ENCODE results near the gene RUNX3.

Gene RUNX3

DNA sequence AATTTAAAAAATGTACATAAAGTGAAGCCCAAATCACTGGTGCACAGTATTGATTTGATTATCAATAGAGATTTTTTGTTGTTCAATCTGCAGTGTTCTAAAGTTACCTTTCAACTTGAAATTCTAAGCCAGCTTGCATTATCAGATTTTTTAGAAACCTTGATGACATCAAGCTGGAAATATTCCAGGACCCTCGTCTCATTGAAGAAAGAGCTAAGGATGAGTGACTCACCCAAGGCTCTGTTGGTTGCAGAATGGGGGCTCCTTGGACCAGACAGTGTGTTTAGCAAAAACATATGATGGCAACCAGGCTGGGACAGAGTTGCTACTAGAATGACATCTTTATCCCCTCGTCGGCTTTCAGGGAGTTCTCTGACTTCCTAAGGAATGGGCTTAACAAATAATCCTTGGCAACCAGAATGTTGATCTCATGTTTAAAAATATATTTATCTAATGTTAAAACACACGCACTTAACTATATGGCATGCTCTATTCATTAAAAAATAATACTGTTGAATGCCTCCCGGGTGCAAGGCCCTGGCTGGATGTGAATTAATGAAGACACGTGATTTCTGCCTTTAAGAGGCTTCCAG is 79.7 kb downstream of the RUNX3 start:
- H3K36me3 ChIP-seq (ENCODE audit: control insufficient read depth, low read length): no peaks in the 10 kb centered on the region
- H3K4me2 ChIP-seq (ENCODE audit: low read length): no peak overlapping the region
- TF ChIP-seq, protein P1, sequence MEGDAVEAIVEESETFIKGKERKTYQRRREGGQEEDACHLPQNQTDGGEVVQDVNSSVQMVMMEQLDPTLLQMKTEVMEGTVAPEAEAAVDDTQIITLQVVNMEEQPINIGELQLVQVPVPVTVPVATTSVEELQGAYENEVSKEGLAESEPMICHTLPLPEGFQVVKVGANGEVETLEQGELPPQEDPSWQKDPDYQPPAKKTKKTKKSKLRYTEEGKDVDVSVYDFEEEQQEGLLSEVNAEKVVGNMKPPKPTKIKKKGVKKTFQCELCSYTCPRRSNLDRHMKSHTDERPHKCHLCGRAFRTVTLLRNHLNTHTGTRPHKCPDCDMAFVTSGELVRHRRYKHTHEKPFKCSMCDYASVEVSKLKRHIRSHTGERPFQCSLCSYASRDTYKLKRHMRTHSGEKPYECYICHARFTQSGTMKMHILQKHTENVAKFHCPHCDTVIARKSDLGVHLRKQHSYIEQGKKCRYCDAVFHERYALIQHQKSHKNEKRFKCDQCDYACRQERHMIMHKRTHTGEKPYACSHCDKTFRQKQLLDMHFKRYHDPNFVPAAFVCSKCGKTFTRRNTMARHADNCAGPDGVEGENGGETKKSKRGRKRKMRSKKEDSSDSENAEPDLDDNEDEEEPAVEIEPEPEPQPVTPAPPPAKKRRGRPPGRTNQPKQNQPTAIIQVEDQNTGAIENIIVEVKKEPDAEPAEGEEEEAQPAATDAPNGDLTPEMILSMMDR (IDR thresholded peaks at IDR 0.05; ENCODE audit: low read depth, low read length, poor library complexity, severe bottlenecking): no peak
- no peak for TF ChIP-seq EZH2phosphoT487 (IDR thresholded peaks at IDR 0.05; ENCODE audit: borderline replicate concordance, low read length)
- H3K27ac ChIP-seq (ENCODE audit: low read depth, low read length): no peak overlapping the region
- no peaks in the 10 kb centered on the region for H3K9me3 ChIP-seq (ENCODE audit: control insufficient read depth, insufficient read depth, low read length)
- H3K79me2 ChIP-seq (ENCODE audit: control insufficient read depth, low read length): no peaks in the 10 kb centered on the region
- no peaks in the 10 kb centered on the region for H3K27me3 ChIP-seq (ENCODE audit: control insufficient read depth, low read length)
- H4K20me1 ChIP-seq (ENCODE audit: control insufficient read depth, insufficient read depth, low read depth, low read length): no peaks in the 10 kb centered on the region
- peaks cover 24% of the 10 kb centered on the region for H3F3A ChIP-seq (ENCODE audit: control insufficient read depth, insufficient read depth)
- no peak overlapping the region for H3K4me3 ChIP-seq (ENCODE audit: low read length)
- peaks cover 18% of the 10 kb centered on the region for H3K4me1 ChIP-seq (ENCODE audit: control insufficient read depth, low read length)
- no peaks in the 10 kb centered on the region for H3K9me2 ChIP-seq (replicated peaks; ENCODE audit: control insufficient read depth, low read length)

DNA sequence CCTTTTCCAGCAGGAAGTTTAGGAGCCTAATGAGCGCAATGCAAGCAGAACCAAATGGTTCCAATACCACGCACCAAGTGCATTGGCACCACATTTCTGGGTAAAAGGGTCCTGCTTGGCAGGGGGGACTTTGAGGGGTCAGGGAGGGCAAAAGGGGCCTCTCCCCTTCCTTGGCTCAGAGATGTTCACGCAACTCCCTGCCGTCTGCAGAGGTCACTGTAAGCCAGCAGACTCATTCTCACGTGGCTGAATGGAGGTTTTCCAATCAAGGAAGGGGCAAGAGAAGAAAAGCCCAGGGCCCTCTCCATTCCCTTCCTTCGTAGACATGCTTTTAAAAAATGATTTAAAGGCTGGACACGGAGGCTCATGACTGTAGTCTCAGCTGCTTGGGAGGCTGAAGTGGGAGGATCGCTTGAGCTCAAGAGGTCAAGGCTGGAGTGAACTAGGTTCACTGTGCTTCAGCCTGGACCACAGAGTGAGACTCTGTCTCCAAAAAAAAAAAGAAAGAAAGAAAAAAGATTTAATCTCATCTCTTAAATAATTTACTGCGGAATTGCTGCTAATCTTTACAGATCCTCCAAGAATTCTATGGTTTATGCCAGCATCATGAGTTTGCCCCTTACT is 80.3 kb downstream of the RUNX3 start:
- H3K79me2 ChIP-seq (ENCODE audit: control insufficient read depth, low read length): no peaks in the 10 kb centered on the region
- peaks cover 18% of the 10 kb centered on the region for H3K4me1 ChIP-seq (ENCODE audit: control insufficient read depth, low read length)
- peaks cover 24% of the 10 kb centered on the region for H3F3A ChIP-seq (ENCODE audit: control insufficient read depth, insufficient read depth)
- TF ChIP-seq EZH2phosphoT487 (IDR thresholded peaks at IDR 0.05; ENCODE audit: borderline replicate concordance, low read length): no peak
- TF ChIP-seq, protein P1 (IDR thresholded peaks at IDR 0.05; ENCODE audit: low read depth, low read length, poor library complexity, severe bottlenecking): peak; percentile 55
- no peaks in the 10 kb centered on the region for H3K9me2 ChIP-seq (replicated peaks; ENCODE audit: control insufficient read depth, low read length)
- H4K20me1 ChIP-seq (ENCODE audit: control insufficient read depth, insufficient read depth, low read depth, low read length): no peaks in the 10 kb centered on the region
- H3K4me3 ChIP-seq (ENCODE audit: low read length): no peak overlapping the region
- no peak overlapping the region for H3K27ac ChIP-seq (ENCODE audit: low read depth, low read length)
- no peaks in the 10 kb centered on the region for H3K9me3 ChIP-seq (ENCODE audit: control insufficient read depth, insufficient read depth, low read length)
- H3K27me3 ChIP-seq (ENCODE audit: control insufficient read depth, low read length): no peaks in the 10 kb centered on the region
- no peaks in the 10 kb centered on the region for H3K36me3 ChIP-seq (ENCODE audit: control insufficient read depth, low read length)
- no peak overlapping the region for H3K4me2 ChIP-seq (ENCODE audit: low read length)
